ENCODE measurements around the gene ACOT11. TPM values are rescaled to one million over a fixed set of nuclear protein-coding genes. Genes with fewer than 3 reads are reported as not detected.

The ACOT11 gene
- total and polyA plus RNA-seq, 2 donors (not counting 1 experiment from before 2014, with no cell fraction given): 0.73 to 2.5 TPM

DNA sequence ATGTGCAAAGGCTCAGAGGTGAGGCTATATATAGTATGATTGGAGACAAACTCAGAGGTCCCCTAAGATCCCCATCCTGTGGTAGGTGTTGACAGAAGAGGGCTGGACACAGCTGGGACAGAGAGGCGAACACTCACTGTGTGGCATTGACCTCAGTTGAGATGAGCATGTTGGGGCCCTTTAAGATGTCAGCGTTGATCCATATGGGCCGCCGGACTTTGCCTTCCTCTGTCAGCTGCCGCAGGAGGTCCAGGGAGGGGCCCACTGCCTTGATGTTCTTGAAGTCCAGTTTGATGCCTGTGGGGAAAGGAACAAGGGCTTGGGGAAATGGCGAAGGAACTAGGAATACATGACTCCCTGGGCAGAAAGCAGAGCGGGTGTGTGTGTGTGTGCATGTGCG lies 66.5 kb downstream of the ACOT11 start:
- H3K36me3 ChIP-seq (ENCODE audit: control insufficient read depth, insufficient read depth, low read length): no peaks in the 10 kb centered on the region
- peaks cover 3% of the 10 kb centered on the region for H3K27me3 ChIP-seq (ENCODE audit: control insufficient read depth, insufficient read depth, low read length)
- TF ChIP-seq EZH2 (IDR thresholded peaks at IDR 0.05; ENCODE audit: low read length, missing control alignments): no peak
- TF ChIP-seq, protein P1, sequence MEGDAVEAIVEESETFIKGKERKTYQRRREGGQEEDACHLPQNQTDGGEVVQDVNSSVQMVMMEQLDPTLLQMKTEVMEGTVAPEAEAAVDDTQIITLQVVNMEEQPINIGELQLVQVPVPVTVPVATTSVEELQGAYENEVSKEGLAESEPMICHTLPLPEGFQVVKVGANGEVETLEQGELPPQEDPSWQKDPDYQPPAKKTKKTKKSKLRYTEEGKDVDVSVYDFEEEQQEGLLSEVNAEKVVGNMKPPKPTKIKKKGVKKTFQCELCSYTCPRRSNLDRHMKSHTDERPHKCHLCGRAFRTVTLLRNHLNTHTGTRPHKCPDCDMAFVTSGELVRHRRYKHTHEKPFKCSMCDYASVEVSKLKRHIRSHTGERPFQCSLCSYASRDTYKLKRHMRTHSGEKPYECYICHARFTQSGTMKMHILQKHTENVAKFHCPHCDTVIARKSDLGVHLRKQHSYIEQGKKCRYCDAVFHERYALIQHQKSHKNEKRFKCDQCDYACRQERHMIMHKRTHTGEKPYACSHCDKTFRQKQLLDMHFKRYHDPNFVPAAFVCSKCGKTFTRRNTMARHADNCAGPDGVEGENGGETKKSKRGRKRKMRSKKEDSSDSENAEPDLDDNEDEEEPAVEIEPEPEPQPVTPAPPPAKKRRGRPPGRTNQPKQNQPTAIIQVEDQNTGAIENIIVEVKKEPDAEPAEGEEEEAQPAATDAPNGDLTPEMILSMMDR (conservative IDR thresholded peaks at IDR 0.05 in 1 of 2, IDR thresholded peaks at IDR 0.05 in 1 of 2; ENCODE audit: low read depth in 1 of 2, low read length in 2 of 2): no peak
- H3K4me2 ChIP-seq (ENCODE audit: extremely low read depth, insufficient read depth, low read length): no peak overlapping the region
- no peak overlapping the region for H3K27ac ChIP-seq (ENCODE audit: insufficient read depth, low read length)
- H4K20me1 ChIP-seq (ENCODE audit: control insufficient read depth, extremely low read depth, insufficient read depth, low read length): no peaks in the 10 kb centered on the region
- no peaks in the 10 kb centered on the region for H3K79me2 ChIP-seq (ENCODE audit: control insufficient read depth, insufficient read depth, low read length)
- H2AFZ ChIP-seq (ENCODE audit: low read length): no peak overlapping the region
- H3K4me3 ChIP-seq (replicated peaks in 1 of 4; ENCODE audit: control extremely low read depth in 1 of 4, insufficient read depth in 1 of 4, low read depth in 3 of 4, low read length in 4 of 4): no peak overlapping the region
- H3K4me1 ChIP-seq (ENCODE audit: control insufficient read depth, extremely low read depth, insufficient read depth, low read length): no peaks in the 10 kb centered on the region
- no peak overlapping the region for H3K9ac ChIP-seq (ENCODE audit: insufficient read depth, low read length)
- no peaks in the 10 kb centered on the region for H3K9me3 ChIP-seq (ENCODE audit: control insufficient read depth, insufficient read depth, low read depth, low read length)
- DNase-seq (ENCODE audit: low read depth in 2 of 2): no peak

- DNase-seq (ENCODE audit: low read depth in 2 of 2): no peak
- no peak for TF ChIP-seq EZH2 (IDR thresholded peaks at IDR 0.05; ENCODE audit: low read length, missing control alignments)
- TF ChIP-seq, protein P1 (conservative IDR thresholded peaks at IDR 0.05 in 1 of 2, IDR thresholded peaks at IDR 0.05 in 1 of 2; ENCODE audit: low read depth in 1 of 2, low read length in 2 of 2): no peak
- no peak overlapping the region for H2AFZ ChIP-seq (ENCODE audit: low read length)
- H3K36me3 ChIP-seq (ENCODE audit: control insufficient read depth, insufficient read depth, low read length): no peaks in the 10 kb centered on the region
- no peak overlapping the region for H3K4me3 ChIP-seq (replicated peaks in 1 of 4; ENCODE audit: control extremely low read depth in 1 of 4, insufficient read depth in 1 of 4, low read depth in 3 of 4, low read length in 4 of 4)
- H3K9ac ChIP-seq (ENCODE audit: insufficient read depth, low read length): no peak overlapping the region
- H3K27ac ChIP-seq (ENCODE audit: insufficient read depth, low read length): no peak overlapping the region
- no peaks in the 10 kb centered on the region for H3K9me3 ChIP-seq (ENCODE audit: control insufficient read depth, insufficient read depth, low read depth, low read length)
- H3K79me2 ChIP-seq (ENCODE audit: control insufficient read depth, insufficient read depth, low read length): no peaks in the 10 kb centered on the region
- no peaks in the 10 kb centered on the region for H3K4me1 ChIP-seq (ENCODE audit: control insufficient read depth, extremely low read depth, insufficient read depth, low read length)
- peaks cover 3% of the 10 kb centered on the region for H3K27me3 ChIP-seq (ENCODE audit: control insufficient read depth, insufficient read depth, low read length)
- no peaks in the 10 kb centered on the region for H4K20me1 ChIP-seq (ENCODE audit: control insufficient read depth, extremely low read depth, insufficient read depth, low read length)
- H3K4me2 ChIP-seq (ENCODE audit: extremely low read depth, insufficient read depth, low read length): no peak overlapping the region
Observed at GRCh38 chr1:54615531-54616279, 67.7 kb downstream of the ACOT11 start.

GRCh38 chr1:54619749-54620148 lies 71.7 kb downstream of the ACOT11 start:
- TF ChIP-seq, protein P1 (conservative IDR thresholded peaks at IDR 0.05 in 1 of 2, IDR thresholded peaks at IDR 0.05 in 1 of 2; ENCODE audit: low read depth in 1 of 2, low read length in 2 of 2): no peak
- Histone ChIP-seq H3K27ac (ENCODE audit: insufficient read depth, low read length) (no peak overlapping the region), H3K4me1 (ENCODE audit: control insufficient read depth, extremely low read depth, insufficient read depth, low read length) (no peaks in the 10 kb centered on the region)

More at GRCh38 chr1:54619749-54620148, 71.7 kb downstream of the ACOT11 start:
- no peak for DNase-seq (ENCODE audit: low read depth in 2 of 2)
- H3K79me2 ChIP-seq (ENCODE audit: control insufficient read depth, insufficient read depth, low read length): no peaks in the 10 kb centered on the region
- no peak overlapping the region for H3K4me3 ChIP-seq (replicated peaks in 1 of 4; ENCODE audit: control extremely low read depth in 1 of 4, insufficient read depth in 1 of 4, low read depth in 3 of 4, low read length in 4 of 4)
- H3K4me2 ChIP-seq (ENCODE audit: extremely low read depth, insufficient read depth, low read length): no peak overlapping the region
- no peak overlapping the region for H2AFZ ChIP-seq (ENCODE audit: low read length)
- H4K20me1 ChIP-seq (ENCODE audit: control insufficient read depth, extremely low read depth, insufficient read depth, low read length): no peaks in the 10 kb centered on the region
- H3K36me3 ChIP-seq (ENCODE audit: control insufficient read depth, insufficient read depth, low read length): no peaks in the 10 kb centered on the region
- H3K9me3 ChIP-seq (ENCODE audit: control insufficient read depth, insufficient read depth, low read depth, low read length): no peaks in the 10 kb centered on the region
- peaks cover 5% of the 10 kb centered on the region for H3K27me3 ChIP-seq (ENCODE audit: control insufficient read depth, insufficient read depth, low read length)
- no peak overlapping the region for H3K9ac ChIP-seq (ENCODE audit: insufficient read depth, low read length)

Data from fibroblast of lung (primary cell).